NB4 (cell line): ENCODE results near the gene C1QL2.

Source experiments
- POLR2A ChIP-seq: IDR thresholded peaks from 2 replicates; pipeline ENCODE4 v1.6.1; 2011; ENCODE audit warnings: mild to moderate bottlenecking; ENCODE audit not compliant: insufficient read length; ENCODE audit errors: extremely low read depth
- TF ChIP-seq, protein P1 (sequence below): IDR thresholded peaks from one replicate; pipeline ENCODE4 v1.5.1; 2012; ENCODE audit warnings: low read depth, low read length
- TF ChIP-seq, protein P2 (sequence below): IDR thresholded peaks from 2 replicates; pipeline ENCODE4 v1.6.1; 2011; ENCODE audit warnings: low read depth, low read length

DNA sequence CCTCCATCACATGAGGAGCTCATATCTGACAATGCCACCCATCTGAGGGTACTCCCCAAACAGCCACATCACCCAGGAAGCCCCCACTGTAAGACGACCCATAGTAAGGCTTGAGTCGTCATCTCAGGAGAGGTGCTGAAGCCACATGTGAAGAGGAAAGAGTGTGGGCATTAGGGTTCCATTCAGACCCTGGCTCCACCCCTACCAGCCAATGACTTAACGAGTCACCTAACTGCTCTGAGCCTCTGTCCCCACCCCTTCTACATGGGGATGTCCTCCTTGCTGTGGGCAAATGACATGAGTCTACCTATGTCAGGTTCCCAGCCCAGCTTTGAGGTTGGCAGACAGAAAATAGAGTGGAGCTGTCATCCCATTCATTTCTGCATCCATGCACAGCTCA lies 46.3 kb downstream of the C1QL2 start:
- TF ChIP-seq, protein P1, sequence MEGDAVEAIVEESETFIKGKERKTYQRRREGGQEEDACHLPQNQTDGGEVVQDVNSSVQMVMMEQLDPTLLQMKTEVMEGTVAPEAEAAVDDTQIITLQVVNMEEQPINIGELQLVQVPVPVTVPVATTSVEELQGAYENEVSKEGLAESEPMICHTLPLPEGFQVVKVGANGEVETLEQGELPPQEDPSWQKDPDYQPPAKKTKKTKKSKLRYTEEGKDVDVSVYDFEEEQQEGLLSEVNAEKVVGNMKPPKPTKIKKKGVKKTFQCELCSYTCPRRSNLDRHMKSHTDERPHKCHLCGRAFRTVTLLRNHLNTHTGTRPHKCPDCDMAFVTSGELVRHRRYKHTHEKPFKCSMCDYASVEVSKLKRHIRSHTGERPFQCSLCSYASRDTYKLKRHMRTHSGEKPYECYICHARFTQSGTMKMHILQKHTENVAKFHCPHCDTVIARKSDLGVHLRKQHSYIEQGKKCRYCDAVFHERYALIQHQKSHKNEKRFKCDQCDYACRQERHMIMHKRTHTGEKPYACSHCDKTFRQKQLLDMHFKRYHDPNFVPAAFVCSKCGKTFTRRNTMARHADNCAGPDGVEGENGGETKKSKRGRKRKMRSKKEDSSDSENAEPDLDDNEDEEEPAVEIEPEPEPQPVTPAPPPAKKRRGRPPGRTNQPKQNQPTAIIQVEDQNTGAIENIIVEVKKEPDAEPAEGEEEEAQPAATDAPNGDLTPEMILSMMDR, result no peak
- TF ChIP-seq, protein P2, sequence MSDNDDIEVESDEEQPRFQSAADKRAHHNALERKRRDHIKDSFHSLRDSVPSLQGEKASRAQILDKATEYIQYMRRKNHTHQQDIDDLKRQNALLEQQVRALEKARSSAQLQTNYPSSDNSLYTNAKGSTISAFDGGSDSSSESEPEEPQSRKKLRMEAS, result no peak
- TF ChIP-seq POLR2A, result no peak
